HG02943 (cell line): ENCODE measurements around the gene NOTCH2.
"Not testable (repeated sequence)": the region's sequence is repeated elsewhere in the genome, so short reads cannot be mapped to it uniquely, and the experiment has no call there.

Experiments used
- ATAC-seq: cut with Tn5 transposase; IDR thresholded peaks from one replicate; pipeline ENCODE4 v1.9.1; 2021; ENCODE audit warnings: mild to moderate bottlenecking, low read depth, moderate library complexity; ENCODE audit not compliant: unreplicated experiment

Gene NOTCH2

DNA sequence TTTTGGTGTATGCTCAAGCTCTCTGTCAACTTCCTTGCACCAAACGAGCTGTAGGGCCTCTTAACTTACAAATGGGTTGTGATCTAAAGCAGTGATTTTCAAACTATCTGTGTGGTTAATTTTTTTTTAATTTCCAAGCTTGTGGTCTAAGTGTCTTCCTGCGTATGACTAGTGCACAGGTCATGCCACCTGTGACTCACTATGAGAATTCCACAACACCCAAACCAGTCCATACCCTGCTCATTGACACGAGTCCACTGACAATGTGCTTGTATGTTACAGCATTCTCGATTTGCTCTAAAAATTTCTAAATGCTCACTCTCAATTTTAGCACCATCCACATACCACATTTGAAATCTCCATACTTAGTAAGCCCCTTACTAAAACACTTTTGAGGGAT lies 18.5 kb upstream of the NOTCH2 start:
- ATAC-seq: not testable (repeated sequence)

GRCh38 chr1:120069920-120070214 lies 405 bp upstream of the NOTCH2 start:
- not testable (repeated sequence) for ATAC-seq

DNA sequence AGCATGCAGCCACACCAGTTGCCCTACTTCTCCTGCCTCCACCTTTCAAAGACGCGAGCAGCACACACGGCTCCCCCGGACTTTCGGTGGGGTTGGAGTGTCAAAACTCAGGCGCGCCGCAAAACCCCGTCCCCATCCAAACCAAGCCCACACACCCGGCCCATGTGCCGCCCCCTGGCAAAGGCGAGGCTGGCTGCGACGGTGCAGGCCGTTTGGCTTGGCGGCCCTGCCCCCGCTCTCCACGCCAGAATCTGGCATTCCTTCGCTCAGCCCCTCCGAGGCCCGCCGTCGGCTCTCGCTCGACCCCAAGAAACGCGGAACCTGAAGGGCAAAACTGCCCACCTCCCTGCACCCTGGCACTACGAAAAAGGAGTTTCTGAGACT lies 787 bp downstream of the NOTCH2 start:
- ATAC-seq: not testable (repeated sequence)

DNA sequence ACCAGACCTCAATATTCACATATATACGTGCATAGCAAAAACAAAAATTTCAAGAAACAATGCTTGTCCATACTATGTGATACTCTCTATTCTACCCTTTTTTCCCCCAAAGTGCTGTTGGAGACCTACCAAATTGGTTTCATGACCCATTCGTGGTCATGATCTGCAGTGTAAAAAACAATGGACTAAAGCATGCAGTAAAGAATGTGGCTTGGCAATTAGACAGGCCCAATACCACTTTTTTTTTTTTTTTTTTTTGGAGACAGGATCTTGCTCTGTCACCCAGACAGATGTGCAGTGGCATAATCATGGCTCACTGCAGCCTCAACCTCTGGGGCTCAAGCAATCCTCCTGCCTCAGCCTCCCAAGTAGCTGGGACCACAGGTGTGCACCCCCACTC lies 21.3 kb downstream of the NOTCH2 start:
- not testable (repeated sequence) for ATAC-seq

GRCh38 chr1:120041771-120042170 lies 27.7 kb downstream of the NOTCH2 start:
- not testable (repeated sequence) for ATAC-seq

DNA sequence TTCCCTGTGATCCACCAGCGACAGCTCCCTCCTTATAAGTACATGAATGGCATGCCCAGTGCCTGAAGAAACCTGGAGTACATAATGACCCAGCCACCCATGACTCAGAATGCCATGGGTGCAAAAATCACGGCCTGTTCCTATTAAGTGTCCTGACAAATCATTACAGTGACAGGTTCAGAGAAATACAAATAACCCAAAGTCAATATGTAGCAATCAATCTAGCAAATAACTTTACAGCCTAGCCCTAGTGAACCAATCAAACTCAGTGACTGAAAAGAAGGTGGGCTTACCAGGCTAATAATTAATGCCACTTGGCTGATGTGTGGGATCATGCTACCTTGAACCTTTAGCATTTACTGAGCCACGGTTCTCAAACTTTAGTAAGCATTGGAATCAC lies 37.2 kb downstream of the NOTCH2 start:
- not testable (repeated sequence) for ATAC-seq

- ATAC-seq: not testable (repeated sequence)
Measured at GRCh38 chr1:120023791-120024190, 45.7 kb downstream of the NOTCH2 start.

- not testable (repeated sequence) for ATAC-seq
Measured at GRCh38 chr1:120014978-120015377, 54.5 kb downstream of the NOTCH2 start.

GRCh38 chr1:120008320-120008719 lies 61.1 kb downstream of the NOTCH2 start:
- not testable (repeated sequence) for ATAC-seq

DNA sequence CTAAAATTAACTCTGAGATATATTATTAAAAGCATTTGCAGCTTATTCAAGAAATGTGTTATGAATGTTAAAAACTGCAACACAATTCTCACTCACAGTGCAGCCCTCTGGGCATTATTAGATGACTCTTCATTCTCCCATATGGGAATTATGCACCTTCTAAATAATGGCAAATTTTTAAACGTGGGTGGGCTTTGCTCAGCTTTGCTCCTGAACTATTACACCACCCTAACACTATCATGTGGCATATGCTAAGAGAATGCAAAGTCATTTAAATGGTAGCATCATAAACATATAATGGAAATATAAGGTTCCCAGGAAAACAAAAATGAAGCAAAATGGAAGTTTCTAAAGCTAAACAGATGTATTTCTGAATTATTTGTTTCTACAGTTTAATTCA lies 61.6 kb downstream of the NOTCH2 start:
- not testable (repeated sequence) for ATAC-seq

- not testable (repeated sequence) for ATAC-seq
Measured at GRCh38 chr1:120001035-120001434, 68.4 kb downstream of the NOTCH2 start.

GRCh38 chr1:119996731-119997312 lies 72.6 kb downstream of the NOTCH2 start:
- not testable (repeated sequence) for ATAC-seq

- not testable (repeated sequence) for ATAC-seq
Measured at GRCh38 chr1:119995975-119996374, 73.5 kb downstream of the NOTCH2 start.

DNA sequence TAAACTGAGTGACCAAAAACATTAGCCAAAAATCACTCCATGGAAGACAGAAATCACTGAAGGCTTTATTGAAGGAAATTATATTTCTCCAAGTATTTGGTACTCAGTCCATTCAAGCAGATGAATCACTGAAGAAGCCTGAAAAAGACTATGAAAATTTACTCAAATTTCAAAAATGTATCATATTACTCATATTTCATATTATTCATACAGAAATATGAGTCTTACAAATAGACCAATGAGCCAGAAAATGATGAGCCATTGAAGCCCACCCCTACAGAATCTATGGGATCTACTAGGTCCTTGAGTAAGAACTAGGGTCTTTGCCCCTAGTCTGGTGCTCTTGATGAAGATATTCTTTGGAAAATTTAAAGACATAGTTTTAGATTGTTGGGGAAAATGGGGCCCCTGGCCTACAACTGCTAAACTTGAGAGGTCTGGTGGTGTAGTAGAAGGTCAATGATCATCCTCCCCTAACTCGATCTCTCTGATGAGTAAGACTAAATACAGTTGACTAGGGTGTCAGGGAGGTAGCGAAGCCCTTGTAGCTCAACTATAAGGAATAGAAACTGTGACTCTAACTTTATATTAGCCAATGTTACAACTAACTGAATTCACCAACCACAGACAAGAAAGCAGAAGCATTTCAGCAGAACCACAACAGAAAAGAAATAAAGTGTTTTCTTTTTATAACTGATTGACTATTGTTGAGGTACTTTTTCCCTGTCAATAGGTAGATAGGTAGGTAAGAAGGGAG lies 81.0 kb downstream of the NOTCH2 start:
- no peak for ATAC-seq

DNA sequence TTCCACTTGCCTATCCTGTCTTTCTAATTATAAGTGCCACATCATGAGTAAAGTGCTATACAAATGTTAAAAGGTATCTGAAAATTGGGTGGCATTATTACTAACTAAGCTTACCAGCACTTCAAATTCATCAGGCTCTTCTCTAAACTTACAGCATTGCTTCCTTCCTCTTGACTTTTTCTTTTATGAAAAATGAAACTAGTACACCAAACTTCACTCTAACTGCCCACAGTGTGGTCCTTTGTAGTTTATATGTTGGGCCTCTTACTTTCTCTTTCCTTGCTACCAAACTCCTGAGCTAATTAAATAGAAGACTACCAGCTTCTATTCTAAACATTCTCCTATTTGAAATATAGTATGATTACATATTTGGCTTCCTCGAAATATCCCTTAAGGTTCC lies 81.8 kb downstream of the NOTCH2 start:
- ATAC-seq: no peak

DNA sequence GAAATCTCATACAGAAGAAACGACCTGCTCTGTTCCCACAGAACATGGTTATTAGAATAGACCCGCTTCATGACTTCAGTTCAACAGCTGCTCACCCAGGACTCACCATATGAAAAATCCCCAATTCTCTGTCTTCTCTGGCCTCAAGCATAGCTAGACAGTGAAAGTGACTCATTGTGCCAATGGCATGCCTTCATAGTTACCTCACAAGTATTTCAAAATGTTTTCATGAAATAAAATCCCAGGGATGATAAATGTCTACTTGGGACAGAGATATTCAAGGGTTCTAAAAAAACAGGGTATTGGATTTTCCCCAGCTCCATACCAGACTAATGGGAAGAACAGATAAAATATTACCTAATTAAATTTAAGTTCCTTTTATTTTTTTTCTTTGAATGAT lies 82.3 kb downstream of the NOTCH2 start:
- no peak for ATAC-seq

- ATAC-seq: no peak
Measured at GRCh38 chr1:119986007-119986497, 83.4 kb downstream of the NOTCH2 start.

DNA sequence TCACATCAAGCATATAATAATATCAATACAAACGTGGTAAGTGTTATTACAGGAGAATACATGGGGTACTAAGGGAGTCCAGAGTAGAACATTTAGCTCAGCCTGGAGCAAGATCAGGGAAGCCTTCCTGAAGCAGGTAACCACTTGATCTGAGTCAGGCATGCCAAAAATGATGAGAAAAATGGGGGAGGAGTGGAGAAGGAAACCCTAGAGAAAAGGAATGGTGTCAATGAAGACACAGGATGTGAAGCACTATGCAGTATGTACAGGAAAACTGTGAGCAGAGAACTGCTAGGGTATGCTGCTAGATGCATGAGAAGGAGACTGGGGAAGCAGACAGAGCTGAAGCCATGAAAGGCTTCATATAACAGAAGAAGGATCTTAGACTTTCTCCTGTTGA lies 84.7 kb downstream of the NOTCH2 start:
- no peak for ATAC-seq

DNA sequence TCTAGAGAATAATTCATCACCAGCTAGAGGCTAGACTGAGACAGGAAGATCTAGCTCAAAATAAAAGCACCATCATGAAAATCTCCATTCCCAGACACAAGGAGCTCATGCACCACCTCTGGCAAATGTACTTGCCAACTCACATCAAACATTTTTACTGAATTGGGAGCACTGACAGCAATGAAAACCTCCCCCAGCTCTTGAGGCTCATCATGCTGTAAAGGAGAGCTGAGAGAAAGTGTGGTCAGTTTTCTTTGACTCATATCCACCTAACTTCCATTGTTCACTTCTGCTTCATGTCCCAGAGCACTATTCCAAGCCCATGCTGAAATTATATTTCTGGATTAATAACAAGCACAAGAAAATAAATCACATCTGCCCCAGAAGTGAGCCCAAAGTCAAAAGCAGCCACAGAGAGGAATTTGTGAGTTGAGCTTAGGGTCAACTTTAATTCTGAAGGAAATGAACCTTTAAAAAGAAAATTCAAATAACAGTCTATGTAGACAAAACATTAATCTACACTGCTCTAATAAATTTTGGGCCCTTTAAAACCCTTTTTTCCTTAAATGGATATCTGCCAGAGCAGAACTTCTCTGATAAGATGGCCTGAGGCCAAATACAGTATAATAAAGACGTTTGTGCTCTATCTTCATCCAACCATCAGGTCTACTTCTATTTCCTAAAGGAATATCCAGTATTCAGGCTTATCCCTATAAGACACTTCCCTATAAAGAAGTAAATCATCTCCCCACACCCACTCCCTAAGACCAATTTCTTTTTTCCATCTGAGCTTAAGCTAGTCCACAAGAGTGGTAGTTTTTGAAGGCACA lies 87.3 kb downstream of the NOTCH2 start:
- ATAC-seq: no peak

GRCh38 chr1:119981496-119981895 lies 88.0 kb downstream of the NOTCH2 start:
- ATAC-seq: no peak

- ATAC-seq: no peak
Measured at GRCh38 chr1:119978018-119978505, 91.4 kb downstream of the NOTCH2 start.
